ENCODE results near the gene NFE2L1.

GRCh38 chr17:48081858-48082257 is 33.7 kb downstream of the NFE2L1 start:
- TF ChIP-seq L3MBTL2 (conservative IDR thresholded peaks at IDR 0.05) (no peak), SP1 (IDR thresholded peaks at IDR 0.05) (no peak), LEF1 (IDR thresholded peaks at IDR 0.05; ENCODE audit: borderline replicate concordance) (no peak), FOXK2 (IDR thresholded peaks at IDR 0.05) (no peak), BHLHE40 (IDR thresholded peaks at IDR 0.05; ENCODE audit: borderline replicate concordance) (no peak), FOXM1 (IDR thresholded peaks at IDR 0.05; ENCODE audit: borderline replicate concordance) (no peak)
